ENCODE results near the gene ARPC5.
"Not testable (repeated sequence)": the region's sequence is repeated elsewhere in the genome, so short reads cannot be mapped to it uniquely, and the experiment has no call there.

- TF ChIP-seq POLR2A (IDR thresholded peaks at IDR 0.05; ENCODE audit: extremely low read depth, insufficient read length) = not testable (repeated sequence)
- TF ChIP-seq, protein P1, sequence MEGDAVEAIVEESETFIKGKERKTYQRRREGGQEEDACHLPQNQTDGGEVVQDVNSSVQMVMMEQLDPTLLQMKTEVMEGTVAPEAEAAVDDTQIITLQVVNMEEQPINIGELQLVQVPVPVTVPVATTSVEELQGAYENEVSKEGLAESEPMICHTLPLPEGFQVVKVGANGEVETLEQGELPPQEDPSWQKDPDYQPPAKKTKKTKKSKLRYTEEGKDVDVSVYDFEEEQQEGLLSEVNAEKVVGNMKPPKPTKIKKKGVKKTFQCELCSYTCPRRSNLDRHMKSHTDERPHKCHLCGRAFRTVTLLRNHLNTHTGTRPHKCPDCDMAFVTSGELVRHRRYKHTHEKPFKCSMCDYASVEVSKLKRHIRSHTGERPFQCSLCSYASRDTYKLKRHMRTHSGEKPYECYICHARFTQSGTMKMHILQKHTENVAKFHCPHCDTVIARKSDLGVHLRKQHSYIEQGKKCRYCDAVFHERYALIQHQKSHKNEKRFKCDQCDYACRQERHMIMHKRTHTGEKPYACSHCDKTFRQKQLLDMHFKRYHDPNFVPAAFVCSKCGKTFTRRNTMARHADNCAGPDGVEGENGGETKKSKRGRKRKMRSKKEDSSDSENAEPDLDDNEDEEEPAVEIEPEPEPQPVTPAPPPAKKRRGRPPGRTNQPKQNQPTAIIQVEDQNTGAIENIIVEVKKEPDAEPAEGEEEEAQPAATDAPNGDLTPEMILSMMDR (IDR thresholded peaks at IDR 0.05; ENCODE audit: low read depth, low read length) = not testable (repeated sequence)
- TF ChIP-seq, protein P2, sequence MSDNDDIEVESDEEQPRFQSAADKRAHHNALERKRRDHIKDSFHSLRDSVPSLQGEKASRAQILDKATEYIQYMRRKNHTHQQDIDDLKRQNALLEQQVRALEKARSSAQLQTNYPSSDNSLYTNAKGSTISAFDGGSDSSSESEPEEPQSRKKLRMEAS (IDR thresholded peaks at IDR 0.05; ENCODE audit: low read depth, low read length) = not testable (repeated sequence)
Measured at GRCh38 chr1:183626236-183626635, 9.3 kb downstream of the ARPC5 start.
